ENCODE data around the gene PLPP4.

Gene PLPP4

DNA sequence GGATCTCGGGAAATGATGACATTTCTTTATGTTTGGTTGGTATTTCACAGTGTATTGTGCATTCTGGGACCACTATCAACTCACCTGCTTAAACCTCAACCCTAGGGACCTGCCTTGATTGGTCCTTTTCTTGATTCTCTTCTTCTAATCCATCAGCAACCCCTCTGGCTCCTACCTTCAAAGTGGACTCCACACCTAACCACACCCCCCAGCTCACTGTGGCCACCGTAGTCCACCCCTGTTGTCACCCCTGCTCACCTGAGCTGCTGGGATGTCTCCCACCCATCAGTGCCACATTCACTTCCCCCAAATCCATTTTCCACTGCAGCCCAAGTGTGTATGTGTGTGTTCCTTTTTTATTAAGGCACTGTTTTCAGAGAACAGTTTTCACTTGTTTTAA is 145.0 kb downstream of the PLPP4 start:
- Histone ChIP-seq H3K9ac (ENCODE audit: low read length) (no peak overlapping the region), H3K27ac (ENCODE audit: low read length) (no peak overlapping the region), H3K9me2 (replicated peaks; ENCODE audit: insufficient read depth, low read length) (no peaks in the 10 kb centered on the region), H3K36me3 (replicated peaks; ENCODE audit: insufficient read depth, low read length) (no peaks in the 10 kb centered on the region), H3K4me2 (ENCODE audit: low read depth, low read length) (no peak overlapping the region), H4K20me1 (ENCODE audit: insufficient read depth, low read length) (no peaks in the 10 kb centered on the region), H3K27me3 (replicated peaks; ENCODE audit: insufficient read depth, low read length) (no peaks in the 10 kb centered on the region), H3K4me3 (ENCODE audit: low read length) (no peak overlapping the region), H2AFZ (ENCODE audit: low read length) (no peak overlapping the region), H3K9me3 (replicated peaks; ENCODE audit: insufficient read depth, low read length) (no peaks in the 10 kb centered on the region), H3K4me1 (ENCODE audit: low read length) (peaks cover 22% of the 10 kb centered on the region), H3K79me2 (ENCODE audit: low read length) (no peaks in the 10 kb centered on the region), H3F3A (ENCODE audit: insufficient read depth, low read length) (no peaks in the 10 kb centered on the region)
- DNase-seq: no peak
- TF ChIP-seq CTCF (IDR thresholded peaks at IDR 0.05; ENCODE audit: low read length) (no peak), EZH2phosphoT487 (IDR thresholded peaks at IDR 0.05; ENCODE audit: low read length) (no peak), EZH2 (optimal IDR thresholded peaks at IDR 0.05; ENCODE audit: low read depth, low read length) (no peak)

- Histone ChIP-seq H3K9me2 (replicated peaks; ENCODE audit: insufficient read depth, low read length) (no peaks in the 10 kb centered on the region), H3F3A (ENCODE audit: insufficient read depth, low read length) (0 out of 2 replicates have a peak, but pooled peaks cover 9% of the 10 kb centered on the region), H3K4me1 (ENCODE audit: low read length) (peaks cover 38% of the 10 kb centered on the region), H3K27ac (ENCODE audit: low read length) (no peak overlapping the region), H3K27me3 (replicated peaks; ENCODE audit: insufficient read depth, low read length) (no peaks in the 10 kb centered on the region), H3K4me3 (ENCODE audit: low read length) (no peak overlapping the region), H3K4me2 (ENCODE audit: low read depth, low read length) (no peak overlapping the region), H3K9ac (ENCODE audit: low read length) (no peak overlapping the region), H3K79me2 (ENCODE audit: low read length) (no peaks in the 10 kb centered on the region), H2AFZ (ENCODE audit: low read length) (no peak overlapping the region), H3K36me3 (replicated peaks; ENCODE audit: insufficient read depth, low read length) (no peaks in the 10 kb centered on the region), H4K20me1 (ENCODE audit: insufficient read depth, low read length) (no peaks in the 10 kb centered on the region), H3K9me3 (replicated peaks; ENCODE audit: insufficient read depth, low read length) (no peaks in the 10 kb centered on the region)
- TF ChIP-seq EZH2phosphoT487 (IDR thresholded peaks at IDR 0.05; ENCODE audit: low read length): no peak
- no peak for DNase-seq
Measured at GRCh38 chr10:120605410-120605809, 148.4 kb downstream of the PLPP4 start.

- Histone ChIP-seq H3F3A (ENCODE audit: insufficient read depth, low read length) (0 out of 2 replicates have a peak, but pooled peaks cover 9% of the 10 kb centered on the region), H3K9me3 (replicated peaks; ENCODE audit: insufficient read depth, low read length) (no peaks in the 10 kb centered on the region), H3K4me2 (ENCODE audit: low read depth, low read length) (no peak overlapping the region), H4K20me1 (ENCODE audit: insufficient read depth, low read length) (no peaks in the 10 kb centered on the region), H3K27me3 (replicated peaks; ENCODE audit: insufficient read depth, low read length) (no peaks in the 10 kb centered on the region), H2AFZ (ENCODE audit: low read length) (no peak overlapping the region), H3K9ac (ENCODE audit: low read length) (no peak overlapping the region), H3K27ac (ENCODE audit: low read length) (no peak overlapping the region), H3K9me2 (replicated peaks; ENCODE audit: insufficient read depth, low read length) (no peaks in the 10 kb centered on the region), H3K4me1 (ENCODE audit: low read length) (peaks cover 38% of the 10 kb centered on the region), H3K4me3 (ENCODE audit: low read length) (no peak overlapping the region), H3K79me2 (ENCODE audit: low read length) (no peaks in the 10 kb centered on the region), H3K36me3 (replicated peaks; ENCODE audit: insufficient read depth, low read length) (no peaks in the 10 kb centered on the region)
- TF ChIP-seq EZH2phosphoT487 (IDR thresholded peaks at IDR 0.05; ENCODE audit: low read length) (no peak), CTCF (IDR thresholded peaks at IDR 0.05; ENCODE audit: low read length) (no peak), EZH2 (optimal IDR thresholded peaks at IDR 0.05; ENCODE audit: low read depth, low read length) (no peak)
- no peak for DNase-seq
Measured at GRCh38 chr10:120606051-120606764, 149.2 kb downstream of the PLPP4 start.

All from MM.1S (cell line).